ENCODE results near the gene MT1B. TPM values are rescaled to one million over a fixed set of nuclear protein-coding genes. Genes with fewer than 3 reads are reported as not detected.

The MT1B gene
- total RNA-seq, 4 donors from 2014 or later = not detected

DNA sequence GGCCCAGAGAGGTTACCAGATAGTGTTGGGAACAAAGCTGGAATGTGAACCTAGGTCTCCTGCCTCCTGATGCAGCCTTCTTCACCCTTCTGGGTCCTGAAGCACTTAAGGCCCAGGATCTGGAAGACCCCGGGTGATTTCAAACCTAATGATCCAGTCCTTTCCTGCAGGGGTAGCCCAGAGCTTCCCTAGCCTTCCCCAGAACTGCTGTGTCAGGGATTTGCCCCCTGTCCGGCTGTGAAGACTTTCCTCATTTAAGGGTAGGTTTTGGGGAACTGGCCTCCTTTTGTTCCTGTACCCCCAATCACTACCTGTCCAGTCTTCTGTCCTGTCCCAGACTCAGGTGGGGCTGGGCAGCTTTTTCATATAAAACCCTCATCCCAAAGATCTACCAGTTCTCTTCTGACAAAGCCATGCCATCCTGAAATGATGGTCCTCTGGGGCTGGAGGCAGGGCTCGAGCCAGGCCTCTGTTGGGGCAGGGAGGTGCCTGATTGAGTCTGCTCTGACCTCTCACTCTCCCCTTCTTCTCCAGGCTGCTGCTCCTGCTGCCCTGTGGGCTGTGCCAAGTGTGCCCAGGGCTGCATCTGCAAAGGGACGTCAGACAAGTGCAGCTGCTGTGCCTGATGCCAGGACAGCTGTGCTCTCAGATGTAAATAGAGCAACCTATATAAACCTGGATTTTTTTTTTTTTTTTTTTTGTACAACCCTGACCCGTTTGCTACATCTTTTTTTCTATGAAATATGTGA is 31.9 kb downstream of the MT1B start:
- TF ChIP-seq, protein P1, sequence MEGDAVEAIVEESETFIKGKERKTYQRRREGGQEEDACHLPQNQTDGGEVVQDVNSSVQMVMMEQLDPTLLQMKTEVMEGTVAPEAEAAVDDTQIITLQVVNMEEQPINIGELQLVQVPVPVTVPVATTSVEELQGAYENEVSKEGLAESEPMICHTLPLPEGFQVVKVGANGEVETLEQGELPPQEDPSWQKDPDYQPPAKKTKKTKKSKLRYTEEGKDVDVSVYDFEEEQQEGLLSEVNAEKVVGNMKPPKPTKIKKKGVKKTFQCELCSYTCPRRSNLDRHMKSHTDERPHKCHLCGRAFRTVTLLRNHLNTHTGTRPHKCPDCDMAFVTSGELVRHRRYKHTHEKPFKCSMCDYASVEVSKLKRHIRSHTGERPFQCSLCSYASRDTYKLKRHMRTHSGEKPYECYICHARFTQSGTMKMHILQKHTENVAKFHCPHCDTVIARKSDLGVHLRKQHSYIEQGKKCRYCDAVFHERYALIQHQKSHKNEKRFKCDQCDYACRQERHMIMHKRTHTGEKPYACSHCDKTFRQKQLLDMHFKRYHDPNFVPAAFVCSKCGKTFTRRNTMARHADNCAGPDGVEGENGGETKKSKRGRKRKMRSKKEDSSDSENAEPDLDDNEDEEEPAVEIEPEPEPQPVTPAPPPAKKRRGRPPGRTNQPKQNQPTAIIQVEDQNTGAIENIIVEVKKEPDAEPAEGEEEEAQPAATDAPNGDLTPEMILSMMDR (IDR thresholded peaks at IDR 0.05; ENCODE audit: low read depth) = no peak

DNA sequence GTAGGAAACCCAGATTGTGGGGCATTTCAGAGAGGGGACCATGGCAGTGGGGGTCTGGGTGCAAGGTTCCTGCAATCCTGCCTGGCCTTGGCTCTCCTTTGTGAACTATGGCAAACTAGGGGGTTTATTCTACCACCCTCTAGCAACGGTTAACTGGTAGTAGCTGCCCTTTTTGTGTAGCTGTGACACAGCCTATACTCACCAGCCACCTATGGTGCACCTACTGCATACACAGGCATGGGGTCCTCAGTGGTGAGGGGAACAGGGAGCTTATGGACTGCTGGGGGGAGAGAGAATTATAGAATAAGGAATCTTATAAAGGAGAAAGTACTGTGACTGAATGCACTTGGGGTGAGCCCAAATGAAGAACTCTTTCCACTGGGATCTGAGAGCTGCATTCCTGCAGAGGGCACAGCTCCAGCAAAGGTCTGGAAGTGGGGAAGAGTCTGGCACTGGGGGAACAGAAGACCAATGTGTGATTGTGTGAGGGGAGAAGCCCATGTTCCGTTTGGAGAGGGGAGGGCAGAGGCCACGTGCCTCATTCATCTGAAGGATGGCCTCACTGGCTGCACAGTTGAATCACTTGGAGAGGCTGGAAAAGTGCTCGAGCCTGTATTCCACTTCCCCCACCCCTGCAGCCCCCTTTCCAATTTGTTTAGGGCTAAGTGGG is 32.7 kb downstream of the MT1B start:
- TF ChIP-seq, protein P1 (IDR thresholded peaks at IDR 0.05; ENCODE audit: low read depth) = no peak

DNA sequence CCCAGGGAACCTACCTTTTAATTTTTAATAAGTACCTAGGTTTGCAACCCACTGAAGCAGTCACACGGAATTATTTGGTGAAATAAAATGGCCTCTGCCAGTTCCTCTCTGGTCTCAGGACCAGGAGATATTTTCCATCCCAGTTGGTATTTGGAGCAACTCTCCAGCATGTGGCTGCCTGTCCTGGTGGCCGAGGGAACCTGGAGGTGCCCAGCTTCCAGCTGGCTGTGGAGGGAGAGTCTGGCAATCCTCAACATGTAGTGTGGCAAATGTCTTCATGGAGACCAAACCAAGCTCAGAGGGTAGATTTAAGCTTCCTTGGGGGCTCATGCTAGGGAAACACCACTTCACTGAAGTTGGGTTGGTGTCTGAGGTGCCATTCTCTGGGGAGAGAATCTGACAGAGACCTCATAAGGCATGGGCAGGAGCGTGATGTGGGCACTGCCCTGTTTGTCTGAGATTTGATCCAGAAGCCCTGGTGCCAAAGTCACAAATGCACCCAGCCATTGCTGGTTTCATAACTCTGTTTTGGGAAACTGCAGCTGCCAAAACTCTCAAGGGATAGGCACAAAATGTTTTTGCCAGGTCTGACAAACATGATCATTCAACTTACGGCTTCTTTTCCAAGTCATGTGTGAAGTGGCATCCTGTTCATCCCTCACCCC is 33.4 kb downstream of the MT1B start:
- TF ChIP-seq, protein P1 (IDR thresholded peaks at IDR 0.05; ENCODE audit: low read depth) = no peak

DNA sequence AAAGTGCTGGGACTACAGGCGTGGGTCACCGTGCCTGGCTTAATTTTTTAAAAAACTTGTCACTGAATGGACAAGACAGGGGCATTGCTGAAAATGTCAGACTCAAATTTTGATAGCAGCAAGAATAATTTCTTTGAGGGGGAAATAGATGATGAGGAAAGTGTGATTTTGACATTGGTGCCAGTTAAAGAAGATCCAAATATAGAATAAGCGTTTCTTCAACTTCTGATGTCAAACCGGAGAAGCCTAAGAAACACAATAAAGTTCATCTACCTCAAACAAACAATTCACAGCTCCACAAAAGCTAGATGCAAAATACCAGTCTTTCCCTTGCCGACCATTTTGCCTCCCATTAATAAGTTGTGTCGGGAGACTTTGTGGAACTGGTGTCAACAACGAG is 35.1 kb downstream of the MT1B start:
- TF ChIP-seq, protein P1 (IDR thresholded peaks at IDR 0.05; ENCODE audit: low read depth) = no peak

DNA sequence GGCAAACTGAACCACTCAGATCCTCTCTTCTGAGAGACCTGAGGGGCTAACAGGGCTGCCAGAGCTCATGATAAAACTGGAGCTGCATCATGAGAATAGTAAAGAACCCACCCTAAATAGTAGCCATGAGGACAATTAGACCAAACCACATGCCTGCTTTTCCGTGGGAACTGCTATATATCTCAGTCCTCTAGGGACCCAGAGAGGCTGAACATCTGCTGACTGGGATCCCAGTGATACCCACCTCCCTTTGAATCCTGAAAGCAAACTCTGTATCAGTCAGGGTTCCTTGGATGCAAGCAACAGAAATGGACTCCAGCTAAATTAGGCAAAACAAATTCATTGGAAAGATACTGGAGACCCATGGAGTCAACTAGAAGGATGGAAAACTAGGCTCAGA is 37.1 kb downstream of the MT1B start:
- TF ChIP-seq, protein P1 (IDR thresholded peaks at IDR 0.05; ENCODE audit: low read depth) = no peak

DNA sequence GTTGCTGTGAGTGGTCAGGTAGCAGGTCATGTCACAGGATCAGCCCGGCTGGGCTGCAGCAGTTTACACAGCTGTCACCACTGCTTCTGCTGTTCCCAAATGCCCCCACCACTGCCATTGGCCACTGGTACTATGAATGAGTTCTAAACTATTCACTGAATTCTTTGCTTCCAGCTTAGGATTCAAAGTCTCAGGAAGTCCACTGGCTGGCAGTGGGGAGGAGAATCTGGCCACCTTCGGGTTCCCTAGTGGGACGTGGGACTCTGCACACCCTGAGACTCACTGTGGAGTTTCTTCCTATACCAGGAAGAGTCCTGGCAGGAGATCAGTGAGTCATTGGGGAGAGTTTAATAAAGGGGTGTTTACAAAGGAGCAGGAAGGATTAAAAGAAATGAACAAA is 37.5 kb downstream of the MT1B start:
- TF ChIP-seq, protein P1 (IDR thresholded peaks at IDR 0.05; ENCODE audit: low read depth) = no peak
